Renal cortical epithelial cell (primary cell): ENCODE data around the gene RRP1. TPM values are rescaled to one million over a fixed set of nuclear protein-coding genes. Genes with fewer than 3 reads are reported as not detected.
"Not testable (repeated sequence)": the region's sequence is repeated elsewhere in the genome, so short reads cannot be mapped to it uniquely, and the experiment has no call there.

Experiments
- DNase-seq: peaks from one replicate; pipeline ENCODE4 v3.0.0-alpha.2; 2011; ENCODE audit warnings: low read depth
- total RNA-seq: library from RNA; depleted of rRNA; stranded (reverse); fragments of >200 nt; gene quantifications from 2 replicates; pipeline ENCODE4 v1.2.3, GENCODE V29; 2014

RRP1 gene
- total RNA-seq, 1 donor from 2014 or later: 26.4 TPM

GRCh38 chr21:43816611-43817071, 27.3 kb downstream of the RRP1 start:
- no peak for DNase-seq

DNA sequence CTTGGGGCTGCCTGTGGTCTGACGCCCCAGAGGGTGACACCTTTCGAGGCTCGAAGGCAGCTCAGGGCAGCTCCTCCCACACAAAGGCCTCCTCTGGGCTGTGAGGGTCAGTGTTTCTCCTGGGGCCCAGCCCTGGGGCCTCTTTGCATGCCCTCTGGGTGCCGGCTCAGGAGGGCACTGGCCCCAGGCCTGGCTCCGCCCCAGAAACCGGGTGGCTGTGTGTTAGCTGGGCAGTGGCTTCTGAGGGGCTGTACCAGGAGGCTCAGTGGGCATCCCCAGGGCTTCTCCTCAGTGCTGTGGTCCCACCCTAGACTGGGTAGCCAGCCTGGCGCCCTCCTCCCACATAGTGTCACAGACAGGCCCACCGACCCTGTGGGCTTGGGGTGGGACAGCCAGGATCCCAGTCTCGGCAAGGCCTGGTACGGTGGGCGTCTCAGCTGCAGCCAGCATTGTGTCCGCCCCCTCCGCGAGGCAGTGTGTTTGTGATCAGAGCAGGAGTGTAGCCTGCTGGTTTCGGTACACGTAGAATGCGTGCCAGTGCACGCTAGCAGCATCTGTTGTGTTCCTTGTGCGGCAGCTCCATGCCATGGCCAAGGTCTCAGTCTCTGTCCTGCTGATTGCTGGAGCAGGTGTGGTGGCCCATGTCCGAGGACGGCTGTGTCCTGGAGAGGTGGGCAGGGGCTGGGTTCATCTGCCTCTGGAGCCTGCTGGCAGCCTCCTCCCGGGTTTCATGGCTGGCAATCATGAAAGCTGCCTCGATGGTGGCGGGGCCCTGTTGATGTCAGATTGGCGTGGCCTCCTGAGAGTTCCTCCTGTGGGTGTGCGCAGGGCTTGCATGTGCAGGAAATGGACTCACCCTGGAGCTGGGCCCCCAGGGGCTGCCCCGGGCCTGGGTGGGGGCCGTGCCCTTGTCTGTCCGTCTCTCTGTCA, 28.0 kb downstream of the RRP1 start:
- no peak for DNase-seq

GRCh38 chr21:43818685-43819084, 29.3 kb downstream of the RRP1 start:
- DNase-seq: no peak

GRCh38 chr21:43819511-43820405, 30.4 kb downstream of the RRP1 start:
- DNase-seq: no peak

DNA sequence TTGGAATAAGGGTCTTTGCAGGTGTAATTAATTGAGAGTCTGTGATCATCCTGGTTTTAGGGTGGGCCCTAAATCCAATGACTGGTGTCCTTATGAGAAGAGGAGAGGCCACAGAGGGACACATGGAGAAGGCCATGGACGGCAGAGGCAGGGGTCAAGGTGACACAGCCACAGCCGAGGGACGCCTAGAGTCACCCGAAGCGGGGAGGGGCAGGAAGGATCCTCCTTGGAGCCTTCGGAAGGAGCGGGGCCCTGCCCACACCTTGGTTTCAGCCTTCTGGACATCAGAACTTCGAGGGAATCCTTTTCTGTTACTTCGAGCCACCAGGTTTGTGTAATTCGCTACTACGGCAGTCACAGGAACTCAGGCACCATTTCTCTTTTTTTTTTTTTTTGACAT, 31.1 kb downstream of the RRP1 start:
- no peak for DNase-seq

- not testable (repeated sequence) for DNase-seq
These were observed 32.8 kb downstream of the RRP1 start for GRCh38 chr21:43822166-43822565.

DNA sequence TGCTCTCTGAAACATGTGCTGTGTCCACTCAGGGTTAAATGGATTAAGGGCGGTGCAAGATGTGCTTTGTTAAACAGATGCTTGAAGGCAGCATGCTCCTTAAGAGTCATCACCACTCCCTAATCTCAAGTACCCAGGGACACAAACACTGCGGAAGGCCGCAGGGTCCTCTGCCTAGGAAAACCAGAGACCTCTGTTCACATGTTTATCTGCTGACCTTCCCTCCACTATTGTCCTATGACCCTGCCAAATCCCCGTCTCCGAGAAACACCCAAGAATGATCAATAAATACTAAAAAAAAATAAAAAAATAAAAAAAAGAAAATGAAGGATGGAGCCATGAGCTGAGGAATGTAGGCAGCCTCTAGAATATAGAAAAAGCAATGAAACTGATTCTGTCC, 33.4 kb downstream of the RRP1 start:
- DNase-seq: not testable (repeated sequence)

GRCh38 chr21:43824333-43825241, 35.2 kb downstream of the RRP1 start:
- peak; percentile 12 for DNase-seq

GRCh38 chr21:43825242-43825935, 36.0 kb downstream of the RRP1 start:
- no peak for DNase-seq

DNA sequence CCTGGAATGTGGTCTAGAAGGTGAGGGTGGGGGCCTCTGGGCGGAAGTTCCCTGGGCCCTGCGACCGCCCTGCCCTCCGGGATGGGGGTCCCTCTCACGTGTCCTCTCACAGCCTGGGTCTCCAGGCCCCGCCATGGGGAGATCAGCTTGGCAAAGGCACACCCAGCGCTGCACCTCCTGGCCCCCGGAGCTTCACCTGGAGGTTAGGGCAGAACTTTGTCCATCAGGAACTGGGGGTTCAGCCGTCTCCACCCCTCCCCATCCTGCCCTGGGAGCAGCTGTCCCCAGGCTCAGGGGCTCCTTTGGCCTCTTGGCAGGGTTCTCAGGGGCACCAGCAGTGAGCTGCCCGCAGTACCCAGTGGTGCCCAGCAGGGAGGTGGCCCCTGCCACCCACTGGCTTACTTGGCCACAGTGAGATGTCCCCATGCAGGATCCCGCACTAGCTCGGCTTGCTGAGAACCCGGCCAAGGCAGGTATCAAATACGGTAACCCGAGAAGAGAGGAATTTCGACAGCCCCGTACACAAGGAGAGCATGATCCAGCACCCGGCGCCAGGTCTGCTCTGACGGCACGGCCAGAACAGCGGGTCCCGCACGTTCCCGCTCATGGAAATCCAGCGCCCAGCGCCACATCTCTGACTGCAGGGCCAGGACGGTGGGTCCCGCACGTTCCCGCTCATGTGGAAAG, 36.7 kb downstream of the RRP1 start:
- no peak for DNase-seq

- DNase-seq: no peak
These were observed 37.2 kb downstream of the RRP1 start for GRCh38 chr21:43826623-43826974.

DNA sequence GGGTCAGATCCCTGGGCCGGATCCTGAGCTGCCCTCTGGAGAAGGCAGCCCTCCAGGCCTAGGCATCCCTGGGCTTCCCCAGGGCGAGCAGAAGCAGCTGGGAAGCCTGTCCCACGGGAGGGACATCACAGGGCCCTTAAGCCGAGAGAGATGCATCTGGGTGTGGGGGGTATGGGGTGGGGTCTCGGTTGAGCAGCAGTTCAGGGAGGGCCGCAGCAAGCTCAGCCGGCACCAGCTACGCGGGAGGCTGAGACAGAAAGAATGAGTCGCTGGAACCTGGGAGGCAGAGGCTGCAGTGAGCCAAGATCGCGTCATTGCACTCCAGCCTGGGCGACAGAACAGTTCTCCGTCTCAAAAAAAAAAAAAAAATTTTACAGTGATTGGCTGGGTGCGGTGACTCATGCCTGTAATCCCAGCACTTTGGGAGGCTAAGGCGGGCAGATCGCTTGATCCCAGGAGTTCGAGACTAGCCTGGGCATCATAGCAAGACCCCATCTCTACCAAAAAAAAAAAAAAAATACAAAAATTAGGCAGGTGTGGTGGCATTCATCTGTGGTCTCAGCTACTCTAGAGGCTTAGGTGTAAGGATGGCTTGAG, 37.7 kb downstream of the RRP1 start:
- peak; percentile 37 for DNase-seq

DNA sequence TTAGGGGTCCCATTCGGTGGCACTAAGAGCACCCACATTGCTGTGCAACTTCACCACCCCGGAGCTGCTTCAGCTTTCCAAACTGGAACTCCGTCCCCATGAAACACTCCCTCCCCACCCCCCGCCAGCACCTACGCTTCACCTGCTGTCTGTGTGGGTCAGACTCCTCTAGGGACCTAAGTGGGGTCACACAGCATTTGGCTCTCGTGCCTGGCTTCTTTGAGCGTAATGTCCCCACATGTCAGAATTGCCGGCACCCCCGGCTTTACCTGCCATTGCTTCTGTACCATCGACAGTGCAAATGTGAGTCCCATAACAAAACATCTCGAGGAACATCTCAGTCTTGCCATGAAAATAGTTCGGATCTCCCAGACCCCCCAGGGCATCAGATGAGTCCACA, 39.8 kb downstream of the RRP1 start:
- no peak for DNase-seq

DNA sequence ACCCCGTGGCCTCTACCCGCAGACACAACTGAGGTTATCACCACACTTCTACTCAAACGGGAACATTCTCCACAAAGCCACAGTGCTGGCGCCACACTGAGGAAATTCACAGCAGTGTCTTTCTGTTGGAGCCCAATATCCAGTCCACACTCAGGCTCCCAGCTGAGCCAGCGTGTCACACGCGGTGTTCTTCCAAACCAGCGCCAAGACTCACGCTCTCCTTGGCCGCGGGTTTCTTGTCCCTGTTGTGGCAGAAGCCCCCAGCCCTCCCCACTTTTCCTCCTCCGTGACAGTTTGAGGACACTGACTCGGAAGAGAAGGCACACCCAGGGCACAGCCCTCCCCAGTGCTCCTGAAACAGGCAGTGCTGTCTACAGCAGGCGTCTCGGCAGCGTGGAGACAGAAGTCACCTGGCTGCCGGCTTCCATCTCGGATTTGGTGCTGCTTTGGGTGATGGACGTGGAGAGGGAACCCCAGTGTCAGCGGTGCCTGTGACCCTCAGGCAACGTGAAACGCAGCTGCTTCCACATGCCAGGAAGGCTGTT, 40.3 kb downstream of the RRP1 start:
- DNase-seq: no peak

DNA sequence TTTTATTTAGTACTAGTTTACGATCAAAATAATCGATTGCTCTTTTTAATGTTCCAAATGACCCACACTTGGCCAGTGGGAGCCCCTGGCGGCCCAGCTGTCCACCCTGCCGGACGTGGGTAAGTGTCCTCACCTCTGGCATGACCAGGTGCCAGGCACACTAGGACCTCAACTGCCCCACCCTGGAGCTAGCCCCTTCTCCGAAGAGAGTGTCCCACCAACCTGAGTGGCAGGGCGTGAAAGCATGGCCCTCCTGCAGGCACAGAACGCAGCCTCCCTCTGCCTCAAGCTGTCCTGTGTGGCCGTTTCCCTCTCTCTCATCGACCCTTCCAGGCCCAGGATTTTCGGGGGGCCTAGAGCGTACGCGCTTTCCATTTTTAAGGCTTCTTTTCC, 42.8 kb downstream of the RRP1 start:
- no peak for DNase-seq

- DNase-seq: no peak
These were observed 43.3 kb downstream of the RRP1 start for GRCh38 chr21:43832648-43833047.

DNA sequence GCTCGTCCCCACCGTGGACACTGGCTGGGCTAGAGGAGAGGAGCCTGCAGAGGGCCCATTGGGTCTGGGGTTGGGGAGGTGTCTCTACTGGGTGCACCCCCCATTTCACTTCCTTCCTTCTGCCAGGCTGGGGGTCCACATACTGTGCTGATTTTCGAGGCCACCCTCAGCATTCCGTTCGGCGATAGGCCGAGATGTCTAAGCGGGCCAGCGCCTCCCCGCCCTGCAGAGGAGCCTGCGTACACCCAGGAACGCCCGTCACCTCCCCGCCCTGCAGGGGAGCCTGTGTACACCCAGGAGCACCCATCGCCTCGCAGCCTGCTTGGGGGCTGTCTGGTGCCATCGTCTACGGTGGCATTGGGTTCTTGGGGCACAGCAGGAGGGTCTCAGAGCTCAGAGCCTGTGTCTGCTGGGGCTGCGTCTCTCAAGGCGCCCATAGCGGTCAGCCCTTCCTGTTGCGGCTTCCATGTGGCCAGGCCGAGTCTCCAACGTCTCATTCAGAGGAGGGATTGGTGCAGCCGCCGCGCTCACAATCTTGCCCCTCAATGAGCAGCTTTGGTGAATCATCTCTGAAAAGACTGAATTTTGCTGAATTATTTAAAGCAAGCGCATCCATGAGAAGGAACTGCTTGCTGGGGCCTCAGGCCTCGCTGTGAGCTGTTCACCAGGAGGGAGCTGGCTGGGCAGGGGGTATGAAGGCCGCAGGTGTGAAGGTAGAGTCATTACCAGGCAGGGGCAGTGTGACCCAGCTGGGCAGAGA, 44.9 kb downstream of the RRP1 start:
- DNase-seq: no peak

GRCh38 chr21:43835050-43835449, 45.7 kb downstream of the RRP1 start:
- DNase-seq: no peak

DNA sequence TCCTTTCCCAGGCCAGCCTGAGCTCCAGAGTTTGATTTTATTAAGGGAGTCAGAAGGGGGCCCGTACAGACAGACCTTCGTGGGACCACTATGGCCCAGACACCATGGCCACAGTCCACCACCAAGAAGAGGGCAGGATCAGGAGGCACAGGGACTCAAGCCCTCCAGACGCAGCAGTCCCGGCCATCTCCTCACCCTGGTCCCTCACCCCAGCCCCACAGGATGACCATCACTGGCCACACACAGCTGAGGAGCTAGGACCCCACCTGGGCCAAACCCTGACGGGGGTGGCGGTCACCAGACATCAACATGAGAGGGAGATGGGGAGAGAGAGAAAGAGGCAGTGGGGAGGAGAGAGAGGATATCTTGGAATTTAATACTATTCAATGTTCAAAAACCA, 46.5 kb downstream of the RRP1 start:
- no peak for DNase-seq
